Mucosa of rectum (tissue), 2 donors: ENCODE data around the gene SPAST.
"Not testable (repeated sequence)": the region's sequence is repeated elsewhere in the genome, so short reads cannot be mapped to it uniquely, and the experiment has no call there.

Source experiments
- H3K27ac ChIP-seq, 2 donors: one replicate each; pipeline ENCODE4 v1.7.0; 2013; ENCODE audit warnings: inconsistent platforms in 2 of 2, low read depth in 2 of 2, low read length in 2 of 2
- H3K27me3 ChIP-seq, 2 donors: one replicate each; pipeline ENCODE4 v1.7.0; 2013; ENCODE audit warnings: low read length in 2 of 2; ENCODE audit not compliant: control insufficient read depth in 2 of 2, insufficient read depth in 2 of 2
- H3K36me3 ChIP-seq, 2 donors: one replicate each; pipeline ENCODE4 v1.7.0; 2013; ENCODE audit warnings: low read length in 2 of 2; ENCODE audit not compliant: control insufficient read depth in 2 of 2, insufficient read depth in 2 of 2
- H3K4me1 ChIP-seq, 2 donors: one replicate each; pipeline ENCODE4 v1.7.0; 2013; ENCODE audit warnings: low read length in 2 of 2, mild to moderate bottlenecking in 1 of 2; ENCODE audit not compliant: control insufficient read depth in 2 of 2, insufficient read depth in 2 of 2
- H3K4me3 ChIP-seq, 2 donors: one replicate each; pipeline ENCODE4 v1.7.0; 2013; ENCODE audit warnings: low read length in 2 of 2
- H3K9ac ChIP-seq, 2 donors: one replicate each; pipeline ENCODE4 v1.7.0; 2013; ENCODE audit warnings: low read length in 2 of 2, low read depth in 1 of 2, mild to moderate bottlenecking in 1 of 2
- H3K9me3 ChIP-seq, 2 donors: one replicate each; pipeline ENCODE4 v1.7.0; 2013; ENCODE audit warnings: low read length in 2 of 2; ENCODE audit not compliant: control insufficient read depth in 2 of 2
- donor health status: healthy.
- donor health status: Normal muscosa, but diverticular disease.

Gene SPAST

GRCh38 chr2:32168513-32168912 lies 105.2 kb downstream of the SPAST start:
- Histone ChIP-seq H3K4me3 (no peak overlapping the region), H3K27me3 (no peaks in the 10 kb centered on the region), H3K9ac (no peak overlapping the region), H3K36me3 (peaks cover 2 to 11% of the 10 kb centered on the region in 2 donors), H3K27ac (no peak overlapping the region), H3K4me1 (peaks cover 0 to 7% of the 10 kb centered on the region in 2 donors), H3K9me3 (no peaks in the 10 kb centered on the region)

GRCh38 chr2:32172870-32173269 lies 109.5 kb downstream of the SPAST start:
- peaks cover 9 to 21% of the 10 kb centered on the region in 2 donors for H3K36me3 ChIP-seq
- H3K27me3 ChIP-seq = no peaks in the 10 kb centered on the region
- H3K9me3 ChIP-seq = no peaks in the 10 kb centered on the region
- no peak overlapping the region for H3K4me3 ChIP-seq
- H3K9ac ChIP-seq = no peak overlapping the region
- no peaks in the 10 kb centered on the region for H3K4me1 ChIP-seq
- H3K27ac ChIP-seq = no peak overlapping the region

- Histone ChIP-seq H3K36me3 (peaks cover 16 to 19% of the 10 kb centered on the region in 2 donors), H3K27ac (no peak overlapping the region), H3K9ac (no peak overlapping the region), H3K4me1 (no peaks in the 10 kb centered on the region), H3K9me3 (no peaks in the 10 kb centered on the region), H3K27me3 (no peaks in the 10 kb centered on the region), H3K4me3 (no peak overlapping the region)
These were observed 119.3 kb downstream of the SPAST start for GRCh38 chr2:32182667-32183066.

- Histone ChIP-seq H3K27me3 (no peaks in the 10 kb centered on the region), H3K36me3 (peaks cover 11 to 16% of the 10 kb centered on the region in 2 donors), H3K27ac (no peak overlapping the region), H3K4me1 (no peaks in the 10 kb centered on the region), H3K4me3 (no peak overlapping the region), H3K9me3 (no peaks in the 10 kb centered on the region), H3K9ac (no peak overlapping the region)
These were observed 125.7 kb downstream of the SPAST start for GRCh38 chr2:32189011-32189410.

GRCh38 chr2:32192418-32192817 lies 129.1 kb downstream of the SPAST start:
- no peak overlapping the region for H3K9ac ChIP-seq
- no peak overlapping the region for H3K27ac ChIP-seq
- H3K4me3 ChIP-seq = no peak overlapping the region
- H3K36me3 ChIP-seq = peaks cover 11 to 12% of the 10 kb centered on the region in 2 donors
- no peaks in the 10 kb centered on the region for H3K9me3 ChIP-seq
- no peaks in the 10 kb centered on the region for H3K4me1 ChIP-seq
- H3K27me3 ChIP-seq = no peaks in the 10 kb centered on the region

- H3K27me3 ChIP-seq = no peaks in the 10 kb centered on the region
- H3K9ac ChIP-seq = no peak overlapping the region
- H3K9me3 ChIP-seq = no peaks in the 10 kb centered on the region
- no peaks in the 10 kb centered on the region for H3K4me1 ChIP-seq
- no peak overlapping the region for H3K4me3 ChIP-seq
- H3K36me3 ChIP-seq = peaks cover 11 to 19% of the 10 kb centered on the region in 2 donors
- no peak overlapping the region for H3K27ac ChIP-seq
These were observed 137.5 kb downstream of the SPAST start for GRCh38 chr2:32200814-32201213.

GRCh38 chr2:32203428-32203827 lies 140.1 kb downstream of the SPAST start:
- H3K36me3 ChIP-seq, H3K9ac ChIP-seq: not testable (repeated sequence)

More at GRCh38 chr2:32203428-32203827, 140.1 kb downstream of the SPAST start:
- not testable (repeated sequence) for H3K27ac ChIP-seq, H3K4me1 ChIP-seq, H3K9me3 ChIP-seq, H3K27me3 ChIP-seq, H3K4me3 ChIP-seq
